Mesendoderm (in vitro differentiated cells): Measurements from ENCODE around the gene SLC27A4.

Source experiments
- DNase-seq: peaks from one replicate; pipeline ENCODE4 v3.0.0; 2013
- H2AK5ac ChIP-seq: 2 replicates; pipeline ENCODE4 v1.6.1; 2013; ENCODE audit warnings: low read length, inconsistent platforms
- H2BK120ac ChIP-seq: 2 replicates; pipeline ENCODE4 v1.6.1; 2013; ENCODE audit warnings: low read depth, mild to moderate bottlenecking, low read length, moderate library complexity, mixed read lengths
- H2BK15ac ChIP-seq: replicated peaks from 2 replicates; pipeline ENCODE4 v1.6.1; 2013; ENCODE audit warnings: low read depth, mild to moderate bottlenecking, moderate library complexity
- H2BK5ac ChIP-seq: 2 replicates; pipeline ENCODE4 v1.6.1; 2013; ENCODE audit warnings: low read length, inconsistent platforms
- H3K18ac ChIP-seq: 2 replicates; pipeline ENCODE4 v1.6.1; 2013; ENCODE audit warnings: mild to moderate bottlenecking, low read length, mixed read lengths
- H3K23ac ChIP-seq: one replicate; pipeline ENCODE4 v1.6.1; 2013; ENCODE audit warnings: low read length
- H3K27ac ChIP-seq: 2 replicates; pipeline ENCODE4 v1.5.1; 2013; ENCODE audit warnings: low read depth, mild to moderate bottlenecking, inconsistent platforms, low read length, moderate library complexity
- H3K27me3 ChIP-seq: 2 replicates; pipeline ENCODE4 v1.6.1; 2013; ENCODE audit warnings: low read length, control low read depth, mild to moderate bottlenecking, inconsistent platforms; ENCODE audit not compliant: insufficient read depth, poor library complexity
- H3K36me3 ChIP-seq: 2 replicates; pipeline ENCODE4 v1.6.1; 2013; ENCODE audit warnings: low read length, inconsistent platforms; ENCODE audit not compliant: control insufficient read depth, insufficient read depth
- H3K4ac ChIP-seq: one replicate; pipeline ENCODE4 v1.6.1; 2013; ENCODE audit warnings: low read depth, mild to moderate bottlenecking, low read length, moderate library complexity
- H3K4me1 ChIP-seq: 2 replicates; pipeline ENCODE4 v1.6.1; 2013; ENCODE audit warnings: low read depth, low read length, inconsistent platforms; ENCODE audit not compliant: control insufficient read depth
- H3K4me2 ChIP-seq: 2 replicates; pipeline ENCODE4 v1.6.1; 2013; ENCODE audit warnings: low read length
- H3K4me3 ChIP-seq: 2 replicates; pipeline ENCODE4 v1.5.1; 2013; ENCODE audit warnings: mild to moderate bottlenecking, low read length
- H3K56ac ChIP-seq: one replicate; pipeline ENCODE4 v1.6.1; 2013; ENCODE audit warnings: low read length
- H3K79me1 ChIP-seq: 2 replicates; pipeline ENCODE4 v1.6.1; 2013; ENCODE audit warnings: low read length, inconsistent platforms
- H3K79me2 ChIP-seq: 2 replicates; pipeline ENCODE4 v1.6.1; 2013; ENCODE audit warnings: mild to moderate bottlenecking, low read length; ENCODE audit not compliant: control insufficient read depth, insufficient read depth
- H3K9ac ChIP-seq: 2 replicates; pipeline ENCODE4 v1.6.1; 2013; ENCODE audit warnings: low read length, inconsistent platforms
- H4K5ac ChIP-seq: one replicate; pipeline ENCODE4 v1.6.1; 2013; ENCODE audit warnings: low read length
- H4K8ac ChIP-seq: one replicate; pipeline ENCODE4 v1.6.1; 2013; ENCODE audit warnings: low read depth, mild to moderate bottlenecking, control low read depth, low read length, moderate library complexity
- WGBS: extraction: QIAGEN DNeasy Blood & Tissue Kit; methylation state at CpG from one replicate; pipeline ENCODE4 v1.1.7; 2013; ENCODE audit warnings: low lambda C conversion rate, missing lambda C conversion rate; ENCODE audit not compliant: insufficient coverage; ENCODE audit errors: extremely low coverage; 5-methylcytosine and 5-hydroxymethylcytosine counted together

Gene SLC27A4

DNA sequence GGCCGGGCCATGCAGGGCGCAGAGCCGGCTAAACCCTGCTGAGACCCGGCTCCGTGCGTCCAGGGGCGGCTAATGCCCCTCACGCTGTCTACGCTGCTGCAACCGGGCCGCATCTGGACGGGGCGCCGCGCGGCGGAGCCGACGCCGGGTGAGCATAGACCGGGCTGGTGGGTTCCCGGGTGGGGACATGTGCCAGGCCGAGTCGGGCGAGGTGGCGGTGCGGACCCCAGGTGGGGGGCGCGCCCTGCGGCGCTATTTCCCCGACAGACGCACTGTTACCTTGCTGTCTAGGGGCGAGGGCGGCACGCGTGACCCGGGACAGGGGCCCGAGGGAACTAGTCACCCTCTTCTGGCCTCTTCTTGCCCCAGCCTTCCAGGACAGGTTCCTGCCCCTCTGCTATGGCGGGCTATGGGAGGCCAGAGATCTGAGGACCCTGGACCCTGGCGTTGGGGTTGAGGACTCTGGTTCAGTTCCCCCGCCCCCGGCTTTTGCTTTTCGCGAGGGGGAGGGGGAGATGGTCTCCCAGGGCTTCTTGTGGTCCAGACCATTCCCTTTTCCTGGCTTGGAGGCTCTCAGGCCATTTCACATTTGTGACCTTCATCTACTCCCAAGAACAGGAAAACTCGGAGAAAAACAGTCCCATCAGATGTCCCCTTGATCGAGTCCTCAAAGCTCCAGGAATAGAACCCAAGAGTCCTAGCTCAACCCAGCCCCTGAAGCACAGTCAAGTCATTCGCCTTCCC is 536 bp downstream of the SLC27A4 start:
- peak; percentile 51 for DNase-seq

DNA sequence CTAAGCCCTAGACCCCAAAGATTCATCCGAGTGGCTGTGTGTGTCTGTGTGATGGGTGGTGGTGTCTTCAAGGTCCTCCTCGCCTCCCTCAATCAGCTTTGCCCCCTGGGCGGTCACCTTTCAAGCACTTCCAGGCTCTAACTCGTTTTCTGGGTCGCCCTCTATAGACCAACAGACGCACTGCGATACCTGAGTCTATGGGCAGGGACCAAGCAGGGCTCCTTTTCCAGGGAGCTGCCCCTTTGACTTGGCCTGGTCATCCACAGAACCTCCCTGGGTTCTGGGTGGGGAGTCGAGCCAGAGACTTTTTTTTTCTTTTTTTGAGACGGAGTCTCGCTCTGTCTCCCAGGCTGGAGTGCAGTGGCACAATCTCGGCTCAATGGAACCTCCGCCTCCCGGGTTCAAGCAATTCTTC is 1.1 kb downstream of the SLC27A4 start:
- Histone ChIP-seq H3K4me2 (peak overlapping the region; percentile 99), H3K9ac (peak overlapping the region; percentile 78), H4K8ac (no peak overlapping the region), H3K27ac (no peak overlapping the region), H3K36me3 (peaks cover 3% of the 10 kb centered on the region), H2BK5ac (no peak overlapping the region), H3K4me3 (peak overlapping the region; percentile 64), H2BK15ac (no peak overlapping the region), H3K23ac (no peak overlapping the region), H3K18ac (no peak overlapping the region), H3K4ac (no peak overlapping the region), H4K5ac (no peak overlapping the region), H3K56ac (peak overlapping the region; percentile 84), H2AK5ac (no peak overlapping the region), H2BK120ac (no peak overlapping the region), H3K27me3 (no peaks in the 10 kb centered on the region), H3K79me1 (peaks cover 2% of the 10 kb centered on the region), H3K4me1 (peaks cover 2% of the 10 kb centered on the region), H3K79me2 (no peaks in the 10 kb centered on the region)
- peak; percentile 88 for DNase-seq
- no CpG with 5 or more reads among the region's 13 CpGs for WGBS

More for the DNA sequence above, 536 bp downstream of the SLC27A4 start:
- H3K18ac ChIP-seq: peak overlapping the region; percentile 51
- peaks cover 2% of the 10 kb centered on the region for H3K4me1 ChIP-seq
- peaks cover 2% of the 10 kb centered on the region for H3K79me1 ChIP-seq
- no peak overlapping the region for H4K5ac ChIP-seq
- H2BK120ac ChIP-seq: no peak overlapping the region
- no peak overlapping the region for H3K23ac ChIP-seq
- WGBS: no CpG with 5 or more reads among the region's 48 CpGs
- no peak overlapping the region for H2AK5ac ChIP-seq
- H3K79me2 ChIP-seq: no peaks in the 10 kb centered on the region
- H3K27ac ChIP-seq: peak overlapping the region; percentile 31
- no peak overlapping the region for H2BK5ac ChIP-seq
- H2BK15ac ChIP-seq: no peak overlapping the region
- peak overlapping the region; percentile 84 for H3K56ac ChIP-seq
- no peak overlapping the region for H3K4ac ChIP-seq
- H3K9ac ChIP-seq: peak overlapping the region; percentile 78
- no peaks in the 10 kb centered on the region for H3K27me3 ChIP-seq
- H3K4me3 ChIP-seq: peak overlapping the region; percentile 64
- no peak overlapping the region for H4K8ac ChIP-seq
- H3K36me3 ChIP-seq: peaks cover 3% of the 10 kb centered on the region
- H3K4me2 ChIP-seq: peak overlapping the region; percentile 99

DNA sequence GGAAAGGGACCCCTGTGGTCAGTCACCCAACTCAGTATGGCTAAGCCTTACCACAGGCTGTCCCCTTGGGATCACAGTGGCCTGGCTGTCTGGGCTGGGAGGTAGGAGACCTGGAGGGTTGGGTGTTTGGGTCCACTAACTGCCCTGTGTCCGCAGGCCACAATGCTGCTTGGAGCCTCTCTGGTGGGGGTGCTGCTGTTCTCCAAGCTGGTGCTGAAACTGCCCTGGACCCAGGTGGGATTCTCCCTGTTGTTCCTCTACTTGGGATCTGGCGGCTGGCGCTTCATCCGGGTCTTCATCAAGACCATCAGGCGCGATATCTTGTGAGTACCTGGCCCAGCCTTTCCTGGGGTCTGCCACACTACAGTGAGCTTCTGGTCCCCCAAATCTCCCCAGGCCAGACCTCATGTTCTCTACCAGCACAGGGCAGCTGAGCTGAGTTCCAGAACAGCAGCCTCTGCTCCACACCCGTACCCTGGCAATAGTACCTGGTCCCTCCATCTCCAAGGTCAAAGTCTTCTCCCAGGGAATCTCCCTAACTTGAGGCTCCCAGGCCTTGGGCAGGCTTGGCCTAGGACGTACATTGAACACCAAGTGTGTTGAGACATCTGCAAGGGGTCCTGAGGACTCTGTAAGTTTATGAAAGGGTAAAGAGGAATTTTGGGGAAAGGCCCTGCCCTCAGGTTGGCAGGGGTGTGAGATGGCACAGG is 2.8 kb downstream of the SLC27A4 start:
- H3K4me2 ChIP-seq: no peak overlapping the region
- no CpG with 5 or more reads among the region's 8 CpGs for WGBS
- no peaks in the 10 kb centered on the region for H3K79me2 ChIP-seq
- no peaks in the 10 kb centered on the region for H3K27me3 ChIP-seq
- no peak overlapping the region for H3K18ac ChIP-seq
- H3K4me1 ChIP-seq: peaks cover 2% of the 10 kb centered on the region
- no peak overlapping the region for H3K56ac ChIP-seq
- no peak overlapping the region for H2BK15ac ChIP-seq
- no peak overlapping the region for H4K5ac ChIP-seq
- H3K27ac ChIP-seq: no peak overlapping the region
- H3K36me3 ChIP-seq: peaks cover 7% of the 10 kb centered on the region
- H3K79me1 ChIP-seq: peaks cover 2% of the 10 kb centered on the region
- H3K23ac ChIP-seq: no peak overlapping the region
- H2AK5ac ChIP-seq: no peak overlapping the region
- no peak overlapping the region for H3K4me3 ChIP-seq
- DNase-seq: no peak
- no peak overlapping the region for H4K8ac ChIP-seq
- no peak overlapping the region for H3K4ac ChIP-seq
- no peak overlapping the region for H2BK5ac ChIP-seq
- H2BK120ac ChIP-seq: no peak overlapping the region
- no peak overlapping the region for H3K9ac ChIP-seq

DNA sequence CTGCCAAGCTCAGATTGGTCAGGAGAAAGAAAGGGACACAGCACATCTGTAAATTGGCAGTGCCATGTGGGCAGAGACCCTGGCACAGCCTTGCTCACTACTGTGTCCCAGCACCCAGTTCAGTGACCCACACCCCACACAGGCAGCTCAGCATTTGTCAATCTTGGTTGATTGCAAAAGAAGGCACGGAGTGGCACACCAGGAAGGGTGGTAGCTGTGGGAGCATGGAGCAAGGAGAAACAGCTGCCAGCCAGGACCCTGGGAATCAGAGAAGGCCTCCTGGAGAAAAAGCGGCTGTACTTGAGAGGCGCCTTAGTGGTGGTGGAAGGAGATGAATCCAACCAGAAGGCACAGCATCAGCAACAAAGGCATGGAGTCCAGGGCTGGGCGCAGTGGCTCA is 3.5 kb downstream of the SLC27A4 start:
- no peak overlapping the region for H2BK5ac ChIP-seq
- no peaks in the 10 kb centered on the region for H3K79me2 ChIP-seq
- H3K23ac ChIP-seq: no peak overlapping the region
- H3K56ac ChIP-seq: no peak overlapping the region
- H3K79me1 ChIP-seq: peaks cover 2% of the 10 kb centered on the region
- H3K4me2 ChIP-seq: no peak overlapping the region
- no peak overlapping the region for H3K9ac ChIP-seq
- H4K8ac ChIP-seq: no peak overlapping the region
- no CpG with 5 or more reads among the region's 4 CpGs for WGBS
- H2BK15ac ChIP-seq: no peak overlapping the region
- H4K5ac ChIP-seq: no peak overlapping the region
- H3K4me3 ChIP-seq: no peak overlapping the region
- H3K36me3 ChIP-seq: peaks cover 10% of the 10 kb centered on the region
- H3K27me3 ChIP-seq: no peaks in the 10 kb centered on the region
- H3K4ac ChIP-seq: no peak overlapping the region
- no peak overlapping the region for H3K27ac ChIP-seq
- DNase-seq: no peak
- H3K4me1 ChIP-seq: peaks cover 2% of the 10 kb centered on the region
- H2AK5ac ChIP-seq: no peak overlapping the region
- H3K18ac ChIP-seq: no peak overlapping the region
- H2BK120ac ChIP-seq: no peak overlapping the region

DNA sequence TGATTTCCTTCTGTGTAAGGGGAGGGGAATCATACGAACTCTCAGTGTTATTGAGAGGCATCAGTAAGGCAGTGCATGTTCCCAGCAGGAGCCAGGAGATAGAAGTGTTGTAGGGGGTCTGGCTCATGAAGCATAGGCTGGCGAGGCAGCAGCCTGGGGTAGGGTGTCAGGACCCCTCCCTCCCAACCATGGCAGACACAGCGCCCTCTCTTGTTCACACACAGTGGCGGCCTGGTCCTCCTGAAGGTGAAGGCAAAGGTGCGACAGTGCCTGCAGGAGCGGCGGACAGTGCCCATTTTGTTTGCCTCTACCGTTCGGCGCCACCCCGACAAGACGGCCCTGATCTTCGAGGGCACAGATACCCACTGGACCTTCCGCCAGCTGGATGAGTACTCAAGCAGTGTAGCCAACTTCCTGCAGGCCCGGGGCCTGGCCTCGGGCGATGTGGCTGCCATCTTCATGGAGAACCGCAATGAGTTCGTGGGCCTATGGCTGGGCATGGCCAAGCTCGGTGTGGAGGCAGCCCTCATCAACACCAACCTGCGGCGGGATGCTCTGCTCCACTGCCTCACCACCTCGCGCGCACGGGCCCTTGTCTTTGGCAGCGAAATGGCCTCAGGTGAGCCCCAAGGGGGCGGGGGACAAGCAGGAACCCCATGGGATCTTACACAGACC is 4.7 kb downstream of the SLC27A4 start:
- Histone ChIP-seq H2AK5ac (no peak overlapping the region), H4K5ac (no peak overlapping the region), H3K4me2 (no peak overlapping the region), H3K79me2 (no peaks in the 10 kb centered on the region), H2BK5ac (no peak overlapping the region), H2BK15ac (no peak overlapping the region), H4K8ac (no peak overlapping the region), H3K4ac (no peak overlapping the region), H2BK120ac (no peak overlapping the region), H3K79me1 (peaks cover 2% of the 10 kb centered on the region), H3K27ac (no peak overlapping the region), H3K9ac (no peak overlapping the region), H3K18ac (no peak overlapping the region), H3K27me3 (no peaks in the 10 kb centered on the region), H3K4me1 (peaks cover 2% of the 10 kb centered on the region), H3K23ac (no peak overlapping the region), H3K56ac (no peak overlapping the region), H3K4me3 (no peak overlapping the region), H3K36me3 (peaks cover 10% of the 10 kb centered on the region)
- WGBS: no CpG with 5 or more reads among the region's 28 CpGs
- no peak for DNase-seq
